ENCODE measurements around the gene ESCO1.
"Not testable (repeated sequence)": the region's sequence is repeated elsewhere in the genome, so short reads cannot be mapped to it uniquely, and the experiment has no call there.

Gene ESCO1

DNA sequence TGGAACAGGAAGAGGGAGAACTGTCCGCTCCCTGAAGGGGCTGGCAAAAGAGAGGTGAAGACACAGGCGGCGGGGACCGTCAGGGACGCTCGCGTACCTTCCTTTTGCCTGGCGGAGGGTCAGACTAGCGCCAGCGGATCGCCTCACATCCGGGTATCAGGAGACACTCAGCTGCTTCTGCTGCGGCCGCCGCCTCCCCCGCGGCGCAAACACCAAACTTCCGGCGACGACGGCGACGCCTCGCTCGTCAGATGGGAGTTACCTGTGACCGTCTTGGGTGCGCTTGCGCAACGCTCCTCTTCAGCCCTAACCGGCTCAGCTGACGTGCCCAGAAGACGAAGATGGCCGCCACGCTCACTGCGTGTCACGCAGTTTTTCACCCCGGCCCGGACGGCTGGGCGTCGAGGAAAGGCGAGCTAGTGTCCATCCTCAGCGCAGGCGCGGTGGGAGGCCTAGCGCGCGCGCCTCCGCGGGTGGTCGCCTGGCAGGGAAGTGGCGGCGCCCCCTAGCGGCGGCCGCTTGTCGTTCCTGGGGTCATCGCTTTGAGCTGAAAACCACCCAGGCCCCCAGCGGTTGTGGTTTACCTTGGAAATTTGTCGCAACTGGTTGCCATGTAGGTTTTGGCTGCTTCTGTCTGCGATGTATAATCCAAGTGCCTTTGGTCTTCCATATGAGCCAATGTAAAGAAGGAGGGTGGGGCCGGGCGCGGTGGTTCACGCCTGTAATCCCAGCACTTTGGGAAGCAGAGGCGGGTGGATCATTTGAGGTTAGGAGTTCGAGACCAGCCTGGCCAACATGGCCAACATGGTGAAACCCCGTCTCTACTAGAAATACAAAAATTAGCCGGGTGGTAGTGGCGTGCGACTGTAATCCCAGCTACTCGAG lies at the start of gene ESCO1:
ESCO1 (minus strand) TSS at position 179 of the 885 bp plus-strand sequence. CDS start 25,861 bp downstream, outside the sequence.
- peak; percentile 93 for DNase-seq (ENCODE audit: low read depth)

DNA sequence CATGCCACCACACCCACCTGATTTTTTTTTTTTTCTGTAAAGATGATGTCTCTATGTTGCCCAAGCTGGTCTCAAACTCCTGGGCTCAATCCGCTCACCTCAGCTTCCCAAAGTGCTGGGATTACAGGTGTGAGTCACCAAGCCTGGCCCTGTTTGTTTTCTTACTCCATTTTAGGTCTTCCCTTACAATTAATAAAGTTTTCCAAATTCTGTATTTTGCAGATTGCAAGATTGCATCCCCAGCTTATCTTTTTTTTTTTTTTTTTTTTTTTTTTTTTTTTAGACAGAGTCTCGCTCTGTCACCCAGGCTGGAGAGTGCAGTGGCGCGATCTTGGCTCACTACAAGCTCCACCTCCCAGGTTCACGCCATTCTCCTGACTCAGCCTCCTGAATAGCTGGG lies 39.9 kb upstream of the ESCO1 start:
- not testable (repeated sequence) for DNase-seq (ENCODE audit: low read depth)

DNA sequence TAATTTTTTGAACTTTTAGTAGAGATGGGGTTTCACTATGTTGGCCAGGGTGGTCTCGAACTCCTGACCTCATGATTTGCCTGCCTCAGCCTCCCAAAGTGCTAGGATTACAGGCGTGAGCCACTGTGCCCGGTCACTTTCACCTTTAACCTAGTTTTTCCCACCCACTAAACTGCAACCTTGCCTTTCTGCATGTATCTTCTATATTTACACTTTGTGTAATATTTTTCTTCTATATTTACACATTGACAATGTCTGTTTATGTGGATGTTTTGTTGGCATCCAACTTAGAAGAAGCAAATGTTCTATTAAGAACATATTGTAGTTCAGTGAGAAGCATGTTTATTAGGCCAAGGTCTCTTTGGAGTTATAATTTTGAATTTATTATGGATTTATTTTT lies 38.3 kb upstream of the ESCO1 start:
- DNase-seq (ENCODE audit: low read depth) = no peak

- no peak for DNase-seq (ENCODE audit: low read depth)
These were observed 36.3 kb upstream of the ESCO1 start for GRCh38 chr18:21636769-21637168.

GRCh38 chr18:21634588-21635199 lies 34.2 kb upstream of the ESCO1 start:
- no peak for DNase-seq (ENCODE audit: low read depth)

GRCh38 chr18:21632393-21632792 lies 31.9 kb upstream of the ESCO1 start:
- no peak for DNase-seq (ENCODE audit: low read depth)

DNA sequence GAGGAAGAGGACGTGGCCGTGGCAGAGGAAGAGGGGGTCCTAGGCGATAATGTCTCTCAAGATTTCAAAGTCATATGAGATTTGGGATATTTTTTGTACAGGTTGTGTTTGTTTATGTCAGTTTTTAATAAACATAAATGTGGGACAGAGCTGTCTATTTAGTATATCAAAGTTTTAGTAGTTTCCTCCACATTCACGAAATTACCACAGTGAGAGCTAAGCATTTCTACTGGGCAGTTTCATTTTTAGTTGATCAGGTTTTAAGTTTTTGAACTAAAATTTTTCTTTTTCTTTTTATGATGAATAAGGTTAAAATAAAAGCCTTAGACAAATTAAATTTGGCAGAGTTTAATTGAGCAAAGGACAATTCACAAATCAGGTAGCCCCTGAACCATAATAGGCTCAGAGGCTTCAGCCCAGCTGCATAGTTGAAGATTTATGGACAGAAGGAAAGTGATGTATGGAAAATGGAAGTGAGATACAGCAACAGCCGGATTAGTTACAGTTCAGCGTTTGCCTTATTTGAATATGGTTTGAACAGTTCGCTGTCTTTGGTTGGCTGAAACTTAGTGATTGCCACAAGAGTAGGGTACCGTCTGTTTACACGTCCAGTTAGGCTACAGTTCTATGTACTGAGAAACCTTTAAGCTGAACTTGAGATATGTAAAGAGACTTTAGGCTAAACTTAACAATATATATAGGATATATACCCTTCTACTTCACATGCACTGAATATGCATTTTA lies 28.8 kb upstream of the ESCO1 start:
- no peak for DNase-seq (ENCODE audit: low read depth)

DNA sequence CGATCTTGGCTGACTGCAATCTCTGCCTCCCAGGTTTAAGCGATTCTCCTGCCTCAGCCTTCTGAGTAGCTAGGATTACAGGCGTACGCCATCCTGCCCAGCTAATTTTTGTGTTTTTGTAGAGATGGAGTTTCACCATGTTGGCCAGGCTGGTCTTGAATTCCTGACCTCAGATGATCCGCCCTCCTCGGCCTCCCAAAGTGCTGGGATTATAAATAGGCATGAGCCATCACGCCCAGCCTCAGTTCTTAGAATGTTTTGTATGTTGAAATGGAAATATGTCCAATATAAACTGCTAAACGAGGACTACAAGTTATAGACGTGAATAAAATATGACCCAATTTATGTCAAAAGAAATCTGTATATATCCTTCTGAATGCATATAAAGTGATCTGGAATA lies 21.1 kb upstream of the ESCO1 start:
- not testable (repeated sequence) for DNase-seq (ENCODE audit: low read depth)

DNA sequence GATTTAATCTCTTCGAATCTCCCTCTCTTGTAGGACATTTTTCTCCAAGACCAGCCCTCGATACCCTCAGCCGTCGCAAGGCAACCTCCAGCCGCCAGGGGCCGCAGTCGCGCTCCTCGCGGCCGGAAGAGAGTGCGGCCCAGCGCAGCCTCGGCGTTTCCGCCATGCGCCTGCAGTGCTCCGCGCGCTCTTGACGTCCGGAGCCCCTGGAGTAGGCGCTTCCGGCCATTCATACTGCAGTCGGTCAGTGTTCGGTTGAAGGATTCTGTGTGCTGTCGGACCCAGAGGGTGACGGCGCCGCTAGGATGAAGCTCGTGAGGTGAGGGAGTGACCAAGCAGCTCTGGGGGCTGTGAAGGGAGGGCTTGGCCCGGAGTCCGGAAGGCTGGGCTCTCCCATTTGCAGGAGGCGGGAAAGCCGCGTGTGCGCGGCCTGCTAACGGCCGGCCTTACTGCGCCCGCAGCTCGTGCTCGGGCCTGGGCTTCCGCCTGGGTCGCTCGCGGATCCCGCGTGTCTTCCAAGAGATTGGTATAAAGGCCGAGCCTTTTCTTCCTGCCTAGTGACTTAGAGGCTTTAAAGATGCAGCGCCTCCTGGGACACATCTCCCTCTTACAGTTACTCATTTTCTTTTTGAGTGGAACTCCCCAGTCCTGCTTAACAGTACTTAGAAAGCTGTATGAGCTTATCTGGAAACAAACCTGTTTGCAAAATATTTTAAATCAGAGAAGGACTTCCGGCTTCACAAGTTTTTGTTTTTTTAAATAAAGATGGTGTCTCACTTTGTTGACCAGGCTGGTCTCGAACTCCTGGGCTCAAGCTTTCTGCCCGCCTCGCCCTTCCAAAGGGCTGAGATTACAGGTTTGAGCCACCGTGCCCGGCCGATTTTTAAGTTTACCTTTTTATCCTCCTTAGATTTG lies 11.9 kb upstream of the ESCO1 start, which contains the start of gene SNRPD1:
SNRPD1 (plus strand) TSS at position 190 of the 915 bp plus-strand sequence; CDS start at position 306, 116 bp downstream.
- peak; percentile 60 for DNase-seq (ENCODE audit: low read depth)

GRCh38 chr18:21611401-21612124 lies 11.1 kb upstream of the ESCO1 start:
- DNase-seq (ENCODE audit: low read depth) = not testable (repeated sequence)

GRCh38 chr18:21605213-21605612 lies 4.7 kb upstream of the ESCO1 start:
- DNase-seq (ENCODE audit: low read depth) = no peak

- no peak for DNase-seq (ENCODE audit: low read depth)
These were observed 4.2 kb upstream of the ESCO1 start for GRCh38 chr18:21604671-21605070.

DNA sequence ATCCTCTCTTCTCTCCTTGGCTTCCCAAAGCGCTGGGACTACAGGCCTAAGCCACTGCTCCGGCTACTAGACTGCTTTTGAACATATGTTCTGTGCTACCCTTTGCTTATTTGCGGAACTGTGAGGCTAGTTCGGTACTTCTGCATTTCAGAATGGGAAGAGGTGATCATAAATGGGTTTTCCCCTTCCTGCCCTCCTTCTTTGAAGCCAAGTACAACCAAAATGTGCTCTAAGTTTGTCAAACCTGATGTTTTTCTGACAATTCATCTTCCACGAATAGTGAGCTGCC lies 1.7 kb upstream of the ESCO1 start:
- DNase-seq (ENCODE audit: low read depth) = no peak

GRCh38 chr18:21599585-21600525 lies 649 bp downstream of the ESCO1 start:
- DNase-seq (ENCODE audit: low read depth) = no peak

DNA sequence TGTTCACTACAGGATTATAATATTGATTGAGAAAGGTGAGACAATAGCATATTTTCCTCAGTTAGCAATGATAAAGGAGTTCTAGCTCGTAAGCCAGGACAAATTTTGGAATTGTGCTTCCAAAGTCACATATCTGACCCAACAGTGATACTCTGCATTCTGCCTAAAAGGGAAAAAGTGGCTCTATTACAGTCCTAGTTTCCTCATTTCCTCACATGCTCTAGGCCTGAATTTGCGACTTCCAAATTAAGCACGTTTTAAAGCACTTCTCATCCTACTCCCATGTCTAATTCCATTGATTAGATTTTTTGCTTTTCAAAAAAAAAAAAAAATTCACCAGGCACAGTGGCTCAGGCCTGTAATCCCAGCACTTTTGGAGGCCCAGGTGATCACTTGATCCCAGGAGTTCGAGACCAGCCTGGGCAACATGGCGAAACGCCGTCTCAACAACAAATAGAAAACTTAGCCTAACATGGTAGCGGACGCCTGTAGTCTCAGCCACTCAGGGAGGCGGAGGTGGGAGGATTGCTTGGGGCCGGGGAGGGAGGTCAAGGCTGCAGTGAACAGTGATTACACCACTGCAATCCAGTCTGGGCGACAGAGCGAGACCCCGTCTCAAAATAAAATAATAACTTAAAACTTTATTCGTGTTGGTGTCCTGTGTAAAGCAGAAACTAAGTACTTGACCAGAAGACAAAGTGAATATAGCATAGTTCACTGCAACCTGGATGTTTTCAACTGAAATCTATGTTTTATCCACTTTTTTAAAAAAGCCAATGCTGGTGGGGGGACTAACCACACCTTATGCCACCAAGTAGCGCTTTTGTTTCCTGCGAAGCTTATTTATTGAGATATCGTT lies 1.5 kb downstream of the ESCO1 start:
- DNase-seq (ENCODE audit: low read depth) = no peak

- DNase-seq (ENCODE audit: low read depth) = no peak
These were observed 2.9 kb downstream of the ESCO1 start for GRCh38 chr18:21597620-21598019.

GRCh38 chr18:21593540-21594257 lies 6.8 kb downstream of the ESCO1 start:
- DNase-seq (ENCODE audit: low read depth) = no peak

DNA sequence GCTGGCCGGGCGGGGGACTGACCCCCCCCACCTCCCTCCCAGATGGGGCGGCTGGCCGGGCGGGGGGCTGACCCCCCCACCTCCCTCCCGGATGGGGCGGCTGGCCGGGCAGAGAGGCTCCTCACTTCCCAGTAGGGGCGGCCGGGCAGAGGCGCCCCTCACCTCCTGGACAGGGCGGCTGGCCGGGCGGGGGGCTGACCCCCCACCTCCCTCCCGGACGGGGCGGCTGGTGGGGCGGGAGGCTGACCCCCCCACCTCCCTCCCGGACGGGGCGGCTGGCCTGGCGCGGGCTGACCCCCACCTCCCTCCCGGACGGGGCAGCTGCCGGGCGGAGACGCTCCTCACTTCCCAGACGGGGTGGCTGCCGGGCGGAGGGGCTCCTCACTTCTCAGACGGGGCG lies 8.1 kb downstream of the ESCO1 start:
- DNase-seq (ENCODE audit: low read depth) = not testable (repeated sequence)

Data from non-pigmented ciliary epithelial cell (primary cell).